Inflammatory macrophage treated with lipopolysaccharide for 4 hours (primary cell): ENCODE data around the gene AKT1S1.

Source experiments
- DNase-seq: peaks from one replicate; pipeline ENCODE4 v3.0.0-alpha.2; 2020

The AKT1S1 gene

GRCh38 chr19:49866933-49867782 is 10.0 kb downstream of the AKT1S1 start, which contains the start of gene PNKP:
PNKP (minus strand) TSS chr19:49867576; CDS start chr19:49867204, 372 bp downstream.
- DNase-seq, result peak; percentile 92

- DNase-seq, result no peak
Measured at GRCh38 chr19:49864890-49865289, 12.3 kb downstream of the AKT1S1 start.

- no peak for DNase-seq
Measured at GRCh38 chr19:49863935-49864320, 13.2 kb downstream of the AKT1S1 start.

- DNase-seq, result no peak
Measured at GRCh38 chr19:49863254-49863934, 13.8 kb downstream of the AKT1S1 start.

- DNase-seq, result no peak
Measured at GRCh38 chr19:49862391-49863253, 14.5 kb downstream of the AKT1S1 start.

GRCh38 chr19:49861541-49862378 is 15.4 kb downstream of the AKT1S1 start:
- DNase-seq, result no peak

GRCh38 chr19:49861107-49861506 is 16.0 kb downstream of the AKT1S1 start:
- no peak for DNase-seq

- DNase-seq, result no peak
Measured at GRCh38 chr19:49860336-49861102, 16.6 kb downstream of the AKT1S1 start.

- DNase-seq, result no peak
Measured at GRCh38 chr19:49859682-49860335, 17.3 kb downstream of the AKT1S1 start.

- DNase-seq, result no peak
Measured at GRCh38 chr19:49858088-49858985, 18.8 kb downstream of the AKT1S1 start.

- DNase-seq, result no peak
Measured at GRCh38 chr19:49857838-49858087, 19.4 kb downstream of the AKT1S1 start.

- DNase-seq, result no peak
Measured at GRCh38 chr19:49857061-49857837, 19.9 kb downstream of the AKT1S1 start.

GRCh38 chr19:49856574-49857021 is 20.6 kb downstream of the AKT1S1 start:
- DNase-seq, result no peak

GRCh38 chr19:49855676-49856573 is 21.2 kb downstream of the AKT1S1 start:
- DNase-seq, result no peak

- DNase-seq, result no peak
Measured at GRCh38 chr19:49855277-49855675, 21.9 kb downstream of the AKT1S1 start.

- no peak for DNase-seq
Measured at GRCh38 chr19:49854378-49855263, 22.5 kb downstream of the AKT1S1 start.

GRCh38 chr19:49853852-49854377 is 23.2 kb downstream of the AKT1S1 start:
- DNase-seq, result no peak
